Measurements from ENCODE around the gene GALNT14. TPM values are rescaled to one million over a fixed set of nuclear protein-coding genes. Genes with fewer than 3 reads are reported as not detected.

GALNT14 gene
- total RNA-seq, 1 donor from 2014 or later, result 54.6 TPM

- no peak for DNase-seq (ENCODE audit: low read depth)
Measured at GRCh38 chr2:31108561-31109286, 29.5 kb downstream of the GALNT14 start.

GRCh38 chr2:31107591-31108300, 30.5 kb downstream of the GALNT14 start:
- DNase-seq (ENCODE audit: low read depth), result no peak

More at GRCh38 chr2:31108561-31109286, 29.5 kb downstream of the GALNT14 start:
- no peaks in the 10 kb centered on the region for H3K27me3 ChIP-seq (ENCODE audit: control insufficient read depth, insufficient read depth, low read length)
- no peak for TF ChIP-seq CTCF (IDR thresholded peaks at IDR 0.05; ENCODE audit: insufficient read depth, low read length, poor library complexity, severe bottlenecking)
- H3K4me3 ChIP-seq (ENCODE audit: low read depth, low read length), result no peak overlapping the region
- peaks cover 2% of the 10 kb centered on the region for H3K36me3 ChIP-seq (ENCODE audit: control insufficient read depth, insufficient read depth, low read length)

GRCh38 chr2:31101701-31102100, 36.5 kb downstream of the GALNT14 start:
- Histone ChIP-seq H3K27me3 (ENCODE audit: control insufficient read depth, insufficient read depth, low read length) (no peaks in the 10 kb centered on the region), H3K36me3 (ENCODE audit: control insufficient read depth, insufficient read depth, low read length) (no peaks in the 10 kb centered on the region), H3K4me3 (ENCODE audit: low read depth, low read length) (no peak overlapping the region)
- no peak for TF ChIP-seq CTCF (IDR thresholded peaks at IDR 0.05; ENCODE audit: insufficient read depth, low read length, poor library complexity, severe bottlenecking)
- DNase-seq (ENCODE audit: low read depth), result no peak

More at GRCh38 chr2:31107591-31108300, 30.5 kb downstream of the GALNT14 start:
- H3K36me3 ChIP-seq (ENCODE audit: control insufficient read depth, insufficient read depth, low read length), result no peaks in the 10 kb centered on the region
- H3K27me3 ChIP-seq (ENCODE audit: control insufficient read depth, insufficient read depth, low read length), result no peaks in the 10 kb centered on the region
- no peak for TF ChIP-seq CTCF (IDR thresholded peaks at IDR 0.05; ENCODE audit: insufficient read depth, low read length, poor library complexity, severe bottlenecking)
- no peak overlapping the region for H3K4me3 ChIP-seq (ENCODE audit: low read depth, low read length)

GRCh38 chr2:31097962-31098613, 40.2 kb downstream of the GALNT14 start:
- no peak for DNase-seq (ENCODE audit: low read depth)
- H3K27me3 ChIP-seq (ENCODE audit: control insufficient read depth, insufficient read depth, low read length), result no peaks in the 10 kb centered on the region
- TF ChIP-seq CTCF (IDR thresholded peaks at IDR 0.05; ENCODE audit: insufficient read depth, low read length, poor library complexity, severe bottlenecking), result no peak
- no peaks in the 10 kb centered on the region for H3K36me3 ChIP-seq (ENCODE audit: control insufficient read depth, insufficient read depth, low read length)
- no peak overlapping the region for H3K4me3 ChIP-seq (ENCODE audit: low read depth, low read length)

DNA sequence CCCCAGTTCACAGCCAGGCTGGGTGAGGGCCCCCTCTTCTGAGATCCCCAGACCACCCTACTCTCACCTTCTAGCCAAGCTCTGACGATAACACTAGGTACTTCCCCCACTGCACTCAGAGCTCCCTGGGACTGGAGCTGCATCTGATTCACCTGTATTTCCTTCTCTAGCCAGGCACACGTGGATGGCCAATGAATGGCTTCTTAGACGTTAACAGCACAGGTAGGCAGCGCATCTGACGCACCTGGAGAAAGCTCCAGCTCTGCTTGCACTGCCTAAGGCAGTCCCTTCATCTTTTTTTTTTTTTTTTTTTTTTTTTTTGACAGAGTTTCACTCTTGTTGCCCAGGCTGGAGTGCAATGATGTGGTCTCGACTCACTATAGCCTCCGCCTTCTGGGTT, 48.1 kb downstream of the GALNT14 start:
- no peak for DNase-seq (ENCODE audit: low read depth)

More for the DNA sequence above, 48.1 kb downstream of the GALNT14 start:
- Histone ChIP-seq H3K36me3 (ENCODE audit: control insufficient read depth, insufficient read depth, low read length) (no peaks in the 10 kb centered on the region), H3K4me3 (ENCODE audit: low read depth, low read length) (no peak overlapping the region), H3K27me3 (ENCODE audit: control insufficient read depth, insufficient read depth, low read length) (no peaks in the 10 kb centered on the region)
- no peak for TF ChIP-seq CTCF (IDR thresholded peaks at IDR 0.05; ENCODE audit: insufficient read depth, low read length, poor library complexity, severe bottlenecking)

Measured in kidney epithelial cell (primary cell).